Smooth muscle cell (in vitro differentiated cells): ENCODE data around the gene AP1S1. TPM values are rescaled to one million over a fixed set of nuclear protein-coding genes. Genes with fewer than 3 reads are reported as not detected.

Experiments
- DNase-seq: peaks from one replicate; lab custom pipeline; 2025; ENCODE audit not compliant: unreplicated experiment; lab: John Stamatoyannopoulos, UW
- H2AFZ ChIP-seq: fragments of 200-600 bp; sonication (generic); 2 replicates; pipeline ENCODE4 v1.6.0; 2016; ENCODE audit warnings: antibody characterized with exemption, low read depth, mild to moderate bottlenecking
- H3F3A ChIP-seq: fragments of 200-600 bp; sonication (generic); 2 replicates; pipeline ENCODE4 v1.6.0; 2017; ENCODE audit warnings: antibody characterized with exemption, low read depth
- H3K27ac ChIP-seq: fragments of 200-600 bp; sonication (generic); 2 replicates; pipeline ENCODE4 v1.5.1; 2016; ENCODE audit warnings: low read depth, mild to moderate bottlenecking
- H3K27me3 ChIP-seq: fragments of 200-600 bp; sonication (generic); 2 replicates; pipeline ENCODE4 v1.6.1; 2016; ENCODE audit warnings: low read depth, mild to moderate bottlenecking
- H3K36me3 ChIP-seq: fragments of 200-600 bp; sonication (generic); 2 replicates; pipeline ENCODE4 v1.5.1; 2016; ENCODE audit warnings: low read depth
- H3K4me1 ChIP-seq: fragments of 200-600 bp; sonication (generic); 2 replicates; pipeline ENCODE4 v1.5.1; 2016; ENCODE audit warnings: low read depth
- H3K4me2 ChIP-seq: fragments of 200-600 bp; sonication (generic); 2 replicates; pipeline ENCODE4 v1.6.0; 2016; ENCODE audit warnings: mild to moderate bottlenecking
- H3K4me3 ChIP-seq: fragments of 200-600 bp; sonication (generic); 2 replicates; pipeline ENCODE4 v1.5.1; 2016; ENCODE audit warnings: mild to moderate bottlenecking
- H3K79me2 ChIP-seq: fragments of 200-600 bp; sonication (generic); 2 replicates; pipeline ENCODE4 v1.6.0; 2016; ENCODE audit warnings: low read depth, mild to moderate bottlenecking
- H3K9ac ChIP-seq: fragments of 200-600 bp; sonication (generic); 2 replicates; pipeline ENCODE4 v1.6.0; 2016; ENCODE audit warnings: low read depth
- H3K9me3 ChIP-seq: fragments of 200-600 bp; sonication (generic); replicated peaks from 2 replicates; pipeline ENCODE4 v1.5.1; 2016; ENCODE audit warnings: low read depth
- H4K20me1 ChIP-seq: fragments of 200-600 bp; sonication (generic); 2 replicates; pipeline ENCODE4 v1.6.0; 2016; ENCODE audit warnings: low read depth
- WGBS: methylation state at CpG from one replicate; pipeline ENCODE4 v1.1.7; 2016; ENCODE audit warnings: low lambda C conversion rate; 5-methylcytosine and 5-hydroxymethylcytosine counted together
- polyA plus RNA-seq: library from polyadenylated mRNA; unstranded; fragments of >200 nt; fragmentation: Nextera tagmentation; extraction: Ambion mirVana; gene quantifications from 2 replicates; pipeline ENCODE4 v1.2.1, GENCODE V29; 2016
- total RNA-seq: library from RNA; depleted of rRNA; stranded (reverse); fragments of >200 nt; gene quantifications from 2 replicates; pipeline ENCODE4 v1.2.3, GENCODE V29; 2014
- TF ChIP-seq, protein P1 (sequence below): fragments of 200-600 bp; sonication (generic); IDR thresholded peaks from 2 replicates; pipeline ENCODE4 v1.5.1; 2017; ENCODE audit warnings: borderline replicate concordance, mild to moderate bottlenecking, antibody characterized with exemption; ENCODE audit not compliant: insufficient read depth, poor library complexity, severe bottlenecking

AP1S1 gene
- total and polyA plus RNA-seq, 2 experiments from 2014 or later = 44.0 to 104 TPM

DNA sequence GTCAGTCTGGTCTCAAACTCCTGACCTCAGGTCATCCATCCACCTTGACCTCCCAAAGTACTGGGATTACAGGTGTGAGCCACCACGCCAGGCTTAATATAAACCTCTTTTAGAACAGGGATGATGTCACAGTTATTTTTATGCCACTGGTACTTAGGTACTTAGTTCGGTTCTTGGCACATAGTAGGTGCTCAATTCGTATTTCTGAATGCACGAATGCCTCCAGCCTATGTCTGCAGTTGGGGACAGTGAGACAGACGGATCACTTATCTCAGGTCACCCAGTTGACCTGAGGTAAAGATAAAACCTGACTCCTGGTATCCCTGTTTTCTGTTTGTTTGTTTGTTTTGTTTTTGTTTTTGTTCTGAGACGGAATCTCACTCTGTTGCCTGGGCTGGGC lies 31.9 kb downstream of the AP1S1 start:
- Histone ChIP-seq H3K4me2 (no peak overlapping the region), H2AFZ (no peak overlapping the region), H3K9me3 (no peaks in the 10 kb centered on the region), H3K4me3 (no peak overlapping the region), H3K27ac (no peak overlapping the region), H4K20me1 (no peaks in the 10 kb centered on the region), H3F3A (peaks cover 10% of the 10 kb centered on the region), H3K79me2 (no peaks in the 10 kb centered on the region), H3K27me3 (peaks cover 3% of the 10 kb centered on the region), H3K9ac (no peak overlapping the region), H3K36me3 (no peaks in the 10 kb centered on the region), H3K4me1 (no peaks in the 10 kb centered on the region)
- DNase-seq = no peak
- TF ChIP-seq, protein P1, sequence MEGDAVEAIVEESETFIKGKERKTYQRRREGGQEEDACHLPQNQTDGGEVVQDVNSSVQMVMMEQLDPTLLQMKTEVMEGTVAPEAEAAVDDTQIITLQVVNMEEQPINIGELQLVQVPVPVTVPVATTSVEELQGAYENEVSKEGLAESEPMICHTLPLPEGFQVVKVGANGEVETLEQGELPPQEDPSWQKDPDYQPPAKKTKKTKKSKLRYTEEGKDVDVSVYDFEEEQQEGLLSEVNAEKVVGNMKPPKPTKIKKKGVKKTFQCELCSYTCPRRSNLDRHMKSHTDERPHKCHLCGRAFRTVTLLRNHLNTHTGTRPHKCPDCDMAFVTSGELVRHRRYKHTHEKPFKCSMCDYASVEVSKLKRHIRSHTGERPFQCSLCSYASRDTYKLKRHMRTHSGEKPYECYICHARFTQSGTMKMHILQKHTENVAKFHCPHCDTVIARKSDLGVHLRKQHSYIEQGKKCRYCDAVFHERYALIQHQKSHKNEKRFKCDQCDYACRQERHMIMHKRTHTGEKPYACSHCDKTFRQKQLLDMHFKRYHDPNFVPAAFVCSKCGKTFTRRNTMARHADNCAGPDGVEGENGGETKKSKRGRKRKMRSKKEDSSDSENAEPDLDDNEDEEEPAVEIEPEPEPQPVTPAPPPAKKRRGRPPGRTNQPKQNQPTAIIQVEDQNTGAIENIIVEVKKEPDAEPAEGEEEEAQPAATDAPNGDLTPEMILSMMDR = no peak
- 88% methylated on average over 6 of the region's 6 CpGs for WGBS

DNA sequence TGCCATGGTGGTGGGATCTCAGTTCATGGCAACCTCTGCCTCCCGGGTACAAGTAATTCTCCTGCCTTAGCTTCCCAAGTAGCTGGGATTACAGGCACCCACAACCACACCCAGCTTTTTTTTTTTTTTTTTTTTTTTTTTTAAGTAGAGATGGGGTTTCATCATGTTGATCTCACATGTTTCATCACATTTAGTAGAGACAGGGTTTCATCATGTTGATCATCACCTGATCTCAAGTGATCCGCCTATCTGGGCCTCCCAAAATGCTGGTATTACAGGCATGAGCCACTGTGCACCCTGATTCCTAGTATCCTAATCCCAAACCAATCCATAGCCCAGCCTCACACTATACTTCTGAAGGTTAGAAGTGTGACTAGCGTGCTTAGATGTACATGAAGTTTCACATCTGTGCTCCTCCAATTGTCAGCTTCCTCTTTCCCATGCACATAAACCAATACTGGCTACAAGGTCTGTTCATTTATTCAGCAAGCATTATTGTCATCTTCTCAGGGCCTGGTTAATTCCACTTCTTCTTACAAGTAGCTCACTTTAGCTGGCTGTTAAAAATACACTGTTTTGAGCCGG lies 32.7 kb downstream of the AP1S1 start:
- WGBS = 94% methylated on average over 4 of the region's 4 CpGs
- no peak overlapping the region for H3K9ac ChIP-seq
- no peaks in the 10 kb centered on the region for H3K27me3 ChIP-seq

DNA sequence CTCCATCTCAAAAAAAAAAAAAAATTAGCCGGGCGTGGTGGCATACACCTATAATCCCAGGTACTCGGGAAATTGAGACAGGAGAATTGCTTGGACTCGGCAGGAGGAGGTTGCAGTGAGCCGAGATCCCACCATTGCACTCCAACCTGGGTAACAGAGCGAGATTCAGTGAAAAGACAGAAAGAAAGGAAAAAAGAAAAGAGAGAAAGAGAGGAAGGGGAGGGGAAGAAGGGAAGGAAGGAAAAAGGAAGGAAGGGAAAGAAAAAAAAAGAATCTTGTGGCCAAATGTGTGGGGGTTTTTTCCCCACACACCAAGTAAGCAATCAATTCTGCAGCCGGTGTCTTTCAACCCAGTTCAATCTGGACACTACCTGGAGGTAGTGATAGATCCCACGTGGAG lies 34.8 kb downstream of the AP1S1 start:
- Histone ChIP-seq H3K4me1 (no peaks in the 10 kb centered on the region), H3K27ac (no peak overlapping the region), H2AFZ (no peak overlapping the region), H3K36me3 (no peaks in the 10 kb centered on the region), H3K4me3 (no peak overlapping the region), H3K4me2 (no peak overlapping the region), H3K79me2 (no peaks in the 10 kb centered on the region), H3K9me3 (no peaks in the 10 kb centered on the region), H3K27me3 (no peaks in the 10 kb centered on the region), H3F3A (peaks cover 10% of the 10 kb centered on the region), H3K9ac (no peak overlapping the region), H4K20me1 (no peaks in the 10 kb centered on the region)
- DNase-seq = no peak
- TF ChIP-seq, protein P1 = no peak
- 88% methylated on average over 8 of the region's 8 CpGs for WGBS

More for the DNA sequence above, 32.7 kb downstream of the AP1S1 start:
- H3K4me3 ChIP-seq = no peak overlapping the region
- no peaks in the 10 kb centered on the region for H4K20me1 ChIP-seq
- no peaks in the 10 kb centered on the region for H3K9me3 ChIP-seq
- peaks cover 10% of the 10 kb centered on the region for H3F3A ChIP-seq
- no peak overlapping the region for H3K27ac ChIP-seq
- TF ChIP-seq, protein P1 = no peak
- no peak overlapping the region for H3K4me2 ChIP-seq
- DNase-seq = no peak
- no peaks in the 10 kb centered on the region for H3K79me2 ChIP-seq
- no peaks in the 10 kb centered on the region for H3K4me1 ChIP-seq
- no peak overlapping the region for H2AFZ ChIP-seq
- H3K36me3 ChIP-seq = no peaks in the 10 kb centered on the region

DNA sequence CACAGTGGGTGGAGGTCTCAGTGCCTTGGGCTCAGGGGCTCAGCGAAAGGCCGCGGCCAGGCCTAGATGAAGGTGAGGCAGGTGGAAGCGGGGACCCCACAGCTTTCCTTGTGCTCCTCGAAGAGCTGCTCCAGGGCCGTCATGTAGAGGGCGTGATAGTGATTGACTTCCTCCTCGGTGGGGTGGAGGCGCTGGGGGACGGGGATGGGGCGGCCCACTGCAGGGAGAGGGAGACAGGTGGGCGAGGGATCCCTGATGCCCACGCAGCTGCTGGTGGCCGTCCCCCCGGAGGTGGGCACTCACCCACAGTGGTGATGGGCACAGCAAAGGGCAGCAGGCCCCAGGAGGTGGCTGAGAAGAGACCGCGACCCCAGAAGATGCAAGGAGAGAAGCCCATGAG lies 41.6 kb downstream of the AP1S1 start:
- WGBS = 95% methylated on average over 16 of the region's 17 CpGs
- H3K27me3 ChIP-seq = peaks cover 11% of the 10 kb centered on the region
- H3K27ac ChIP-seq = no peak overlapping the region
- TF ChIP-seq, protein P1 = no peak
- no peaks in the 10 kb centered on the region for H4K20me1 ChIP-seq
- no peaks in the 10 kb centered on the region for H3K36me3 ChIP-seq
- no peaks in the 10 kb centered on the region for H3K9me3 ChIP-seq
- DNase-seq = no peak
- no peak overlapping the region for H3K4me2 ChIP-seq
- H3K4me3 ChIP-seq = no peak overlapping the region
- no peaks in the 10 kb centered on the region for H3F3A ChIP-seq
- no peak overlapping the region for H3K9ac ChIP-seq
- no peak overlapping the region for H2AFZ ChIP-seq
- no peaks in the 10 kb centered on the region for H3K4me1 ChIP-seq
- no peaks in the 10 kb centered on the region for H3K79me2 ChIP-seq
